GM19238 (cell line): ENCODE results near the gene NAV3.
"Not testable (repeated sequence)": the region's sequence is repeated elsewhere in the genome, so short reads cannot be mapped to it uniquely, and the experiment has no call there.

Experiments
- DNase-seq: peaks from one replicate; pipeline ENCODE4 v3.0.0; 2011; ENCODE audit warnings: low spot score; ENCODE audit not compliant: insufficient read length

Gene NAV3

GRCh38 chr12:78257662-78258061 is 427.0 kb downstream of the NAV3 start:
- not testable (repeated sequence) for DNase-seq

- DNase-seq: no peak
Observed at GRCh38 chr12:78260976-78261375, 430.3 kb downstream of the NAV3 start.

GRCh38 chr12:78261901-78262300 is 431.2 kb downstream of the NAV3 start:
- no peak for DNase-seq
